Calu3 (cell line): ENCODE measurements around the gene SMIM11. TPM values are rescaled to one million over a fixed set of nuclear protein-coding genes. Genes with fewer than 3 reads are reported as not detected.
"Not testable (repeated sequence)": the region's sequence is repeated elsewhere in the genome, so short reads cannot be mapped to it uniquely, and the experiment has no call there.

ENCODE experiments used
- BruUV-seq: library from RNA; stranded (reverse); fragments of 400-500 nt; replicated peaks from 2 replicates; lab custom pipeline; 2021; lab: Mats Ljungman, UMichigan
- CTCF ChIA-PET: fragments of 300-600 bp; sonication (Branson Sonifier 250); formaldehyde crosslinking; loops from one replicate; lab custom pipeline; 2022; ENCODE audit warnings: antibody characterized with exemption; lab: Charles Lee
- DNase-seq: peaks from one replicate; pipeline ENCODE4 v3.0.0; 2022
- H3K27ac Mint-ChIP-seq: one replicate; pipeline ENCODE4 v1.8.0; 2022; ENCODE audit warnings: mixed read lengths; ENCODE audit not compliant: unreplicated experiment
- H3K27me3 Mint-ChIP-seq: one replicate; pipeline ENCODE4 v1.8.0; 2022; ENCODE audit warnings: mixed read lengths; ENCODE audit not compliant: unreplicated experiment
- H3K36me3 Mint-ChIP-seq: one replicate; pipeline ENCODE4 v1.8.0; 2022; ENCODE audit warnings: mild to moderate bottlenecking, moderate library complexity, mixed read lengths; ENCODE audit not compliant: insufficient read depth, unreplicated experiment
- H3K4me1 Mint-ChIP-seq: one replicate; pipeline ENCODE4 v1.8.0; 2022; ENCODE audit warnings: mild to moderate bottlenecking, low read depth, mixed read lengths; ENCODE audit not compliant: unreplicated experiment
- H3K4me3 Mint-ChIP-seq: one replicate; pipeline ENCODE4 v1.8.0; 2022; ENCODE audit warnings: mild to moderate bottlenecking, low read depth, moderate library complexity, mixed read lengths; ENCODE audit not compliant: unreplicated experiment
- H3K9me3 Mint-ChIP-seq: one replicate; pipeline ENCODE4 v1.8.0; 2022; ENCODE audit warnings: low read depth, mixed read lengths; ENCODE audit not compliant: unreplicated experiment
- intact Hi-C: fragments of 100-400 bp; cut with micrococcal nuclease; formaldehyde crosslinking; loops from one replicate; pipeline ENCODE4 v1.10.0; 2022; ENCODE audit not compliant: unreplicated experiment
- total RNA-seq: library from RNA; stranded (reverse); gene quantifications from 2 replicates; pipeline ENCODE4 v1.2.3, GENCODE V29; 2022

The SMIM11 gene
- total RNA-seq, 1 experiment from 2014 or later = 12.9 TPM

DNA sequence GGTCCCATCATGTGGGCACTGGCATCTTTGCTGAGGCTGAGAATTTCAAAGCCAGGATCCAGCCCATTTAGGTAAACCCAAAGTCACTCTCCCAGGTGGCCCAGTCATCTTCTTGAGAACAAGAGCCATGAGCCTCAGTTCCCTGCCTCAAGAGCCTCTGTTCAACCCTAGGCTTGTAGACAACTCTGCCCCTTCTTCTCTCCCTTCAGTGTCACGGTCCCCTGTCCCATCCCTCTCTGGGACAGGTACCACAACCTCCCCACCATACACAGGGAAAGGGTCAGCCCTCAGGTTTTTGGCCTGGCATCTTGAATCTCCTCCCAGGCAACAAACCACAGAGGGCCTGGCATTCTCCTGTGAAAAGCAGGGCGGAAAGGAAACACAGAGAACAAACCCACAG lies 30.4 kb downstream of the SMIM11 start:
- H3K27ac Mint-ChIP-seq, DNase-seq, intact Hi-C loops, H3K4me1 Mint-ChIP-seq, H3K36me3 Mint-ChIP-seq, H3K27me3 Mint-ChIP-seq, H3K9me3 Mint-ChIP-seq, H3K4me3 Mint-ChIP-seq, BruUV-seq, CTCF ChIA-PET: not testable (repeated sequence)

GRCh38 chr21:34406102-34406501 lies 30.8 kb downstream of the SMIM11 start:
- H3K4me1 Mint-ChIP-seq, intact Hi-C loops, DNase-seq, H3K27ac Mint-ChIP-seq, CTCF ChIA-PET, BruUV-seq, H3K9me3 Mint-ChIP-seq, H3K27me3 Mint-ChIP-seq, H3K36me3 Mint-ChIP-seq, H3K4me3 Mint-ChIP-seq: not testable (repeated sequence)

GRCh38 chr21:34406676-34407075 lies 31.4 kb downstream of the SMIM11 start:
- DNase-seq, intact Hi-C loops, H3K36me3 Mint-ChIP-seq, H3K27me3 Mint-ChIP-seq, CTCF ChIA-PET, H3K27ac Mint-ChIP-seq, BruUV-seq, H3K9me3 Mint-ChIP-seq, H3K4me3 Mint-ChIP-seq, H3K4me1 Mint-ChIP-seq: not testable (repeated sequence)

GRCh38 chr21:34407294-34407693 lies 32.0 kb downstream of the SMIM11 start:
- intact Hi-C loops, H3K27me3 Mint-ChIP-seq: not testable (repeated sequence)

DNA sequence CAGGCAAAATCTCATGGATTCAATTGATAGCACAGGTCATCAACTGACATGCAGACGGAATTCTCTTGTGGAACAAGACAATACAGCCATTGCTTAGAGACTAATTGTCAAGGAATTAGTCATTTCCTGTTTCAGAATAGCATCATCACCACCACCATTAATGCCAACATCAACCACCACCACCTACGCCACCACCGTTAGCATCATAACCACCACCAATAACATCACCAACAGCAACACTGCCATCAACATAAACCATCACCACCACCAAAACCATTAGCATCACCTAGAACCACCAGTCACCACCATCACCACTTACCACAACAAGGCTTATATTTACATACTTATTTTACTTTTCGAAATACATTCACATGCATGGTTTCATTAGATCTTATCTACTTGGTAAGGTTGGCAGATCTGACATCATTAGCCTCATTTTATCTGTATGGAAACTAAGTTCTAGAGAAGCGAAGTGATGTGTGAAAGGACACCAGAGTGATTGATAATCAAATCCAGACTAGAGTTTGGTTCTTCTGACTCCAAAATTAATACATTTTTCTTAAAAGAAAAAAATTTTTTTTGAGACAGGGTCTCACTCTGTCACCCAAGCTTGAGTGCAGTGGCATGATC lies 42.3 kb downstream of the SMIM11 start:
- intact Hi-C loops, H3K27ac Mint-ChIP-seq, H3K36me3 Mint-ChIP-seq, H3K27me3 Mint-ChIP-seq, H3K9me3 Mint-ChIP-seq, H3K4me3 Mint-ChIP-seq, DNase-seq, CTCF ChIA-PET, BruUV-seq, H3K4me1 Mint-ChIP-seq: not testable (repeated sequence)

More at GRCh38 chr21:34407294-34407693, 32.0 kb downstream of the SMIM11 start:
- H3K27ac Mint-ChIP-seq, H3K4me1 Mint-ChIP-seq, DNase-seq, H3K9me3 Mint-ChIP-seq, CTCF ChIA-PET, H3K36me3 Mint-ChIP-seq, H3K4me3 Mint-ChIP-seq, BruUV-seq: not testable (repeated sequence)

DNA sequence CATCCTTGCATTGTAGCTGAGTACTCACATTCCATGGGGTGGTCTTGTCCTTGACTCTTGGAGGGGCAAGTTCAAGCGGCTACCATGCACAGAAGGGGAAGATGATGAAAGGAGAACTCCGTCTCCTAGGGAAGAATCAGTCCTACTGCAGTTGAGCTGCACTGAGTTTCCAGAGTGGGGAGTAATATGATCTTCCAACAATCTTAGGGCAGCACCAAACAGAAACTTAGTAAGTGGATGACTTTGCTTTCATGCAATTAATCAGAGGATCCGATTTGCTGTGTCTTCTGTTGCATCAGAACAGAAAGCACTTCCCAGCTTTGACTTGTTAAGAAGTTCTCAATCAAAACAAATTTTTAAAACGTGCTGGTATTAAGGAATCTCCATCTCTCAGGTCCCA lies 48.5 kb downstream of the SMIM11 start, which contains the start of gene SMIM34:
Gene SMIM34, minus strand, starts transcription at position 147 of the 400 bp plus-strand sequence. Its CDS starts 112 bp downstream, at position 35.
- H3K9me3 Mint-ChIP-seq, BruUV-seq, DNase-seq, H3K27ac Mint-ChIP-seq, intact Hi-C loops, H3K4me1 Mint-ChIP-seq, CTCF ChIA-PET, H3K36me3 Mint-ChIP-seq, H3K27me3 Mint-ChIP-seq, H3K4me3 Mint-ChIP-seq: not testable (repeated sequence)

- H3K27ac Mint-ChIP-seq, intact Hi-C loops, H3K9me3 Mint-ChIP-seq, DNase-seq, BruUV-seq, H3K4me3 Mint-ChIP-seq, H3K4me1 Mint-ChIP-seq, H3K27me3 Mint-ChIP-seq, CTCF ChIA-PET, H3K36me3 Mint-ChIP-seq: not testable (repeated sequence)
These were observed 52.0 kb downstream of the SMIM11 start for GRCh38 chr21:34427339-34427738.

DNA sequence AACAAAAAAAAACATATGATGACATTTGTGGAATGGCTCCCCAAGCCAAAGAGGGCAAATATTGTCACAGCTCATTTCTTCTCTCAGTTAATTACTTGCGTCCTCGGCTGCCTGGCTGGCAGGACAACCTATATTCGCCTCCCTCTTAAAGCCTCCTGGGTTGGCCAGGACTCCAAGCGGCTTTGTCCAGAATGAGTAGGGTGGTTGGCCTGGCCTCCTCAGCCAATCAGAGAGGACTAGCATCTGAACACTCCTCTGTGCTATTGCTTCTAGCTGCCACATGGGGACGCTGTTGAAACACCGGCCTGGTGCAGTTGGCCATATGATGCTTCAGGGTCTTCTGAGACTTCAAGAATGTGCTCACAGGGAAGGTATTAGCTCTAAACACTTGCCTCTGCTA lies 53.1 kb downstream of the SMIM11 start:
- H3K27me3 Mint-ChIP-seq, CTCF ChIA-PET, H3K4me1 Mint-ChIP-seq, intact Hi-C loops, H3K4me3 Mint-ChIP-seq, BruUV-seq, H3K9me3 Mint-ChIP-seq, H3K36me3 Mint-ChIP-seq, H3K27ac Mint-ChIP-seq, DNase-seq: not testable (repeated sequence)

DNA sequence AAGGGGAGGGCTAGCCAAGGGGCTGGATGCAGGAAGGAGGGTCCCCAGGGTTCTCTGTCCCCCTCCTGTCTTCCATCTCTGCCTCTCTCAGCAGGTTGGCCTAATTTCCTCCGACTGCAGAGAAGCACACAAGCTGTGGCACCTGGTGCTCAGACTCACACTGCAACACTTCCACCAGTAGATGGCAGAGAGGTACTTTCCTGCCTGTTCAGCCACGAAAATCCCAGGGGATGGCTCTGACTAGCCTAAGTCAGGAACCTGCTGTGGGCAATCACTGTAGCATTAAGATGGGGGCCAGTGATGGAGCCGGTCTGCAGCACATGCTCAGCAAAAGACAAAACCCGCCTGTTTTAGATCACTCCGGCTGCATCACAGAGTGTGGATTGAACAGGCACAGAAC lies 54.4 kb downstream of the SMIM11 start:
- H3K9me3 Mint-ChIP-seq, DNase-seq, H3K4me1 Mint-ChIP-seq, H3K4me3 Mint-ChIP-seq, intact Hi-C loops, H3K27ac Mint-ChIP-seq, BruUV-seq, CTCF ChIA-PET, H3K36me3 Mint-ChIP-seq, H3K27me3 Mint-ChIP-seq: not testable (repeated sequence)
